ENCODE measurements around the gene GALNT14. TPM values are rescaled to one million over a fixed set of nuclear protein-coding genes. Genes with fewer than 3 reads are reported as not detected.

The GALNT14 gene
- total and polyA plus RNA-seq, 2 donors (not counting 1 experiment from before 2014, with no cell fraction given): 3.1 to 6.2 TPM

DNA sequence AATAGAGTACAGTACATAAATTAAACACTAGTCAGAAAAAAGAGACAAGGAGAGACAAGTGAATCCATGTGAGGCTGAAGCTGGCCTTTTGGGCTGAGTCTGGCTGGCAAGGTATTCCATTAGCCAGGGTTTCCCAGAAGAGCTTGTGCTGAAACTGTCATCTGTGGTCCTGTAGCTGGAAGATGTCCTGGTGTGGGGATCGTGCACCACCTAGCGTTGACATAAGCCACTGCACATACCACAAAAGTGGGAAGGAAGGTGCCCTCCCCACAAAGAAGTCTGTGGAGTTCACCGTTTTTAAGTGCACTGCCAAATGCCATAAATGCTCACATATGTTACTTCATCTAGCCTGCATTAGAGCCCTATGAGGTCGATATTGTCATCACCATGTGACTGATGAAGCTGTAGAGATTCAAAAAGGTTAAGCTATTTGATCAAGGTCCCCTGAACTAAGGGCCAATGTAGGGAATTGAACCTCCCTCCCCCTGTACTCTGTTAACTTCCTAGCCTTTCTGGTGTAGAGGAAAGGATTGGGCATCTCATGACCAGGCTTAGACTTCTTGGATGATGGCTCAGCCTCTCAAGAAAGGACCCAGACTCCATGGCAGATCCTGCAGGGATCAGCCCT lies 31.9 kb upstream of the GALNT14 start:
- no peaks in the 10 kb centered on the region for H3K27me3 ChIP-seq (replicated peaks in 1 of 4; ENCODE audit: control extremely low read depth in 1 of 4, control insufficient read depth in 3 of 4, insufficient read depth in 4 of 4, low read length in 3 of 4)
- H3K4me1 ChIP-seq (ENCODE audit: control insufficient read depth in 2 of 2, insufficient read depth in 2 of 2, low read length in 2 of 2): peaks cover 9 to 20% of the 10 kb centered on the region in 2 donors
- H4K20me1 ChIP-seq (ENCODE audit: control insufficient read depth, insufficient read depth, low read length, poor library complexity, severe bottlenecking): no peaks in the 10 kb centered on the region
- 0% methylated on average over 2 of the region's 4 CpGs for WGBS (ENCODE audit: insufficient coverage)
- ChIA-PET CTCF (interaction anchor here (0.6 to 5.9 kb wide), 48 partner anchors 8 to 1005 kb away, joined by 3 to 115 read pairs (median 5); partner anchors contain the start of genes CAPN14, EHD3 and GALNT14), POLR2A (interaction anchor here (0.5 to 1.4 kb wide), 2 partner anchors 86 to 961 kb away, joined by 3 to 7 read pairs; no protein-coding TSS in a partner anchor)
- H2AFZ ChIP-seq (ENCODE audit: insufficient read depth, low read depth, low read length, poor library complexity, severe bottlenecking): no peak overlapping the region
- intact Hi-C loops (cut with micrococcal nuclease): loop anchor here (1.0 to 5.0 kb wide), 6 partner anchors 49 to 456 kb away; partner anchors contain the start of gene EHD3
- H3K4me2 ChIP-seq (replicated peaks; ENCODE audit: low read depth, low read length, poor library complexity, severe bottlenecking): no peak overlapping the region
- peak; percentile 94 for ATAC-seq (ENCODE audit: low read depth)
- TF ChIP-seq EZH2 (IDR thresholded peaks at IDR 0.05; ENCODE audit: borderline replicate concordance, insufficient read depth, low read depth, low read length, poor library complexity, severe bottlenecking): no peak
- TF ChIP-seq, protein P1, sequence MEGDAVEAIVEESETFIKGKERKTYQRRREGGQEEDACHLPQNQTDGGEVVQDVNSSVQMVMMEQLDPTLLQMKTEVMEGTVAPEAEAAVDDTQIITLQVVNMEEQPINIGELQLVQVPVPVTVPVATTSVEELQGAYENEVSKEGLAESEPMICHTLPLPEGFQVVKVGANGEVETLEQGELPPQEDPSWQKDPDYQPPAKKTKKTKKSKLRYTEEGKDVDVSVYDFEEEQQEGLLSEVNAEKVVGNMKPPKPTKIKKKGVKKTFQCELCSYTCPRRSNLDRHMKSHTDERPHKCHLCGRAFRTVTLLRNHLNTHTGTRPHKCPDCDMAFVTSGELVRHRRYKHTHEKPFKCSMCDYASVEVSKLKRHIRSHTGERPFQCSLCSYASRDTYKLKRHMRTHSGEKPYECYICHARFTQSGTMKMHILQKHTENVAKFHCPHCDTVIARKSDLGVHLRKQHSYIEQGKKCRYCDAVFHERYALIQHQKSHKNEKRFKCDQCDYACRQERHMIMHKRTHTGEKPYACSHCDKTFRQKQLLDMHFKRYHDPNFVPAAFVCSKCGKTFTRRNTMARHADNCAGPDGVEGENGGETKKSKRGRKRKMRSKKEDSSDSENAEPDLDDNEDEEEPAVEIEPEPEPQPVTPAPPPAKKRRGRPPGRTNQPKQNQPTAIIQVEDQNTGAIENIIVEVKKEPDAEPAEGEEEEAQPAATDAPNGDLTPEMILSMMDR (IDR thresholded peaks at IDR 0.05): peak; percentile 95
- no peaks in the 10 kb centered on the region for H3K36me3 ChIP-seq (replicated peaks in 1 of 2; ENCODE audit: control extremely low read depth in 1 of 2, control insufficient read depth in 1 of 2, extremely low read depth in 1 of 2, insufficient read depth in 2 of 2, low read length in 1 of 2)
- Mint-ChIP-seq H3K27ac (peak overlapping the region; percentile 43), H3K9me3 (ENCODE audit: insufficient read depth) (no peaks in the 10 kb centered on the region), H3K4me1 (peaks cover 27% of the 10 kb centered on the region), H3K4me3 (no peak overlapping the region), H3K27me3 (peaks cover under 1% of the 10 kb centered on the region)
- DNase-seq: peak; percentile 74
- H3K9ac ChIP-seq (ENCODE audit: low read length): no peak overlapping the region
- no peaks in the 10 kb centered on the region for H3K79me2 ChIP-seq (ENCODE audit: control insufficient read depth, insufficient read depth, low read length)
- no peak overlapping the region for H3K27ac ChIP-seq (ENCODE audit: low read length in 2 of 2)
- no peak overlapping the region for H3K4me3 ChIP-seq (ENCODE audit: control extremely low read depth in 1 of 5, extremely low read depth in 1 of 5, insufficient read depth in 1 of 5, low read depth in 2 of 5, low read length in 4 of 5)
- H3K9me3 ChIP-seq (ENCODE audit: control extremely low read depth in 1 of 3, control insufficient read depth in 2 of 3, insufficient read depth in 1 of 3, low read length in 2 of 3): no peaks in the 10 kb centered on the region

DNA sequence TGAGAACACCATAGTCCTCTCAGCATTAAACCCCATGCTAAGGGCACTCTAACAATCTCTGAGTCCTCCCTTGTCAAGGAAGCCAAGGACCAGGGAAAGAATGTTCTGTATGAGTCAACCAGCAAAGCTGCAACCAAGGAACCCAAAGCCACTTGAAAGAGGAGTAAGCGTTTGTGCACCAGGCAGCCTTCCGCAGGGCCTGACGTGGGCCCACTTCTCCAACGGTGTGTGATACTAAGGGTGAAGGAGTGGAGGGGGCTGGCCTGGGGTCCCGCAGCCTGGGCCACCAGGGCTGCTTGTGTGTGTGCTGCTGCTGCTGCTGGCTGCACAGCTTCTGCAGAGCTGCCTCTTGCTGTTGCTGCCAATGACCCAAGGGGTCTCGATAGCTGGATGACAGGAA lies 30.1 kb upstream of the GALNT14 start:
- Histone ChIP-seq H3K9ac (ENCODE audit: low read length) (no peak overlapping the region), H3K4me3 (ENCODE audit: control extremely low read depth in 1 of 5, extremely low read depth in 1 of 5, insufficient read depth in 1 of 5, low read depth in 2 of 5, low read length in 4 of 5) (no peak overlapping the region), H3K36me3 (replicated peaks in 1 of 2; ENCODE audit: control extremely low read depth in 1 of 2, control insufficient read depth in 1 of 2, extremely low read depth in 1 of 2, insufficient read depth in 2 of 2, low read length in 1 of 2) (no peaks in the 10 kb centered on the region), H3K4me2 (replicated peaks; ENCODE audit: low read depth, low read length, poor library complexity, severe bottlenecking) (no peak overlapping the region), H3K4me1 (ENCODE audit: control insufficient read depth in 2 of 2, insufficient read depth in 2 of 2, low read length in 2 of 2) (peaks cover 13 to 20% of the 10 kb centered on the region in 2 donors), H3K27ac (ENCODE audit: low read length in 2 of 2) (no peak overlapping the region), H2AFZ (ENCODE audit: insufficient read depth, low read depth, low read length, poor library complexity, severe bottlenecking) (no peak overlapping the region), H3K9me3 (ENCODE audit: control extremely low read depth in 1 of 3, control insufficient read depth in 2 of 3, insufficient read depth in 1 of 3, low read length in 2 of 3) (no peaks in the 10 kb centered on the region), H4K20me1 (ENCODE audit: control insufficient read depth, insufficient read depth, low read length, poor library complexity, severe bottlenecking) (no peaks in the 10 kb centered on the region), H3K79me2 (ENCODE audit: control insufficient read depth, insufficient read depth, low read length) (no peaks in the 10 kb centered on the region), H3K27me3 (replicated peaks in 1 of 4; ENCODE audit: control extremely low read depth in 1 of 4, control insufficient read depth in 3 of 4, insufficient read depth in 4 of 4, low read length in 3 of 4) (no peaks in the 10 kb centered on the region)
- Mint-ChIP-seq H3K4me1 (peaks cover 33% of the 10 kb centered on the region), H3K9me3 (ENCODE audit: insufficient read depth) (no peaks in the 10 kb centered on the region), H3K4me3 (no peak overlapping the region), H3K27me3 (peaks cover 6% of the 10 kb centered on the region), H3K27ac (no peak overlapping the region)
- WGBS (ENCODE audit: insufficient coverage): 66% methylated on average over 5 of the region's 6 CpGs
- TF ChIP-seq, protein P1 (IDR thresholded peaks at IDR 0.05): no peak
- no peak for TF ChIP-seq EZH2 (IDR thresholded peaks at IDR 0.05; ENCODE audit: borderline replicate concordance, insufficient read depth, low read depth, low read length, poor library complexity, severe bottlenecking)
- DNase-seq: no peak
- intact Hi-C loops (cut with micrococcal nuclease): no loop called here
- POLR2A ChIA-PET: no interaction called here
- CTCF ChIA-PET: interaction anchor here (0.7 to 5.9 kb wide), 12 partner anchors 10 to 1003 kb away, joined by 3 to 115 read pairs (median 19); partner anchors contain the start of genes EHD3 and GALNT14
- no peak for ATAC-seq (ENCODE audit: low read depth)

All from B cell (primary cell).